ENCODE measurements around the gene RHBDD1.

The RHBDD1 gene

GRCh38 chr2:226791487-226792081 is 44.3 kb upstream of the RHBDD1 start:
- Histone ChIP-seq H3K36me3 (ENCODE audit: low read length) (no peaks in the 10 kb centered on the region), H3K9ac (ENCODE audit: low read length) (peak overlapping the region; percentile 83), H3K4me3 (ENCODE audit: insufficient read depth, low read length, poor library complexity, severe bottlenecking) (peak overlapping the region; percentile 73), H2AFZ (ENCODE audit: low read depth, low read length, severe bottlenecking) (peak overlapping the region; percentile 87), H3K27me3 (ENCODE audit: low read length) (no peaks in the 10 kb centered on the region), H3K9me3 (ENCODE audit: insufficient read depth, low read length) (no peaks in the 10 kb centered on the region), H3K79me2 (ENCODE audit: insufficient read depth, low read length) (peaks cover 54% of the 10 kb centered on the region), H3K27ac (ENCODE audit: low read depth, low read length) (peak overlapping the region; percentile 89), H3F3A (ENCODE audit: insufficient read depth) (peaks cover 35% of the 10 kb centered on the region), H3K4me2 (ENCODE audit: low read depth, low read length, poor library complexity, severe bottlenecking) (peak overlapping the region; percentile 91), H3K9me2 (replicated peaks; ENCODE audit: insufficient read depth, low read length) (no peaks in the 10 kb centered on the region), H4K20me1 (ENCODE audit: low read depth, low read length) (no peaks in the 10 kb centered on the region)
- TF ChIP-seq EZH2phosphoT487 (conservative IDR thresholded peaks at IDR 0.05; ENCODE audit: low read length), result no peak
- TF ChIP-seq CTCF (IDR thresholded peaks at IDR 0.05; ENCODE audit: insufficient read depth, low read length, poor library complexity, severe bottlenecking), result no peak

GRCh38 chr2:226792155-226792881 is 43.5 kb upstream of the RHBDD1 start:
- H3K9me2 ChIP-seq (replicated peaks; ENCODE audit: insufficient read depth, low read length), result no peaks in the 10 kb centered on the region
- H3K9ac ChIP-seq (ENCODE audit: low read length), result peak overlapping the region; percentile 83
- TF ChIP-seq CTCF (IDR thresholded peaks at IDR 0.05; ENCODE audit: insufficient read depth, low read length, poor library complexity, severe bottlenecking) (no peak), EZH2phosphoT487 (conservative IDR thresholded peaks at IDR 0.05; ENCODE audit: low read length) (no peak)
- peaks cover 35% of the 10 kb centered on the region for H3F3A ChIP-seq (ENCODE audit: insufficient read depth)
- peak overlapping the region; percentile 73 for H3K4me3 ChIP-seq (ENCODE audit: insufficient read depth, low read length, poor library complexity, severe bottlenecking)
- H3K79me2 ChIP-seq (ENCODE audit: insufficient read depth, low read length), result peaks cover 61% of the 10 kb centered on the region
- H3K9me3 ChIP-seq (ENCODE audit: insufficient read depth, low read length), result no peaks in the 10 kb centered on the region
- peak overlapping the region; percentile 83 for H2AFZ ChIP-seq (ENCODE audit: low read depth, low read length, severe bottlenecking)
- H3K36me3 ChIP-seq (ENCODE audit: low read length), result no peaks in the 10 kb centered on the region
- H3K27ac ChIP-seq (ENCODE audit: low read depth, low read length), result peak overlapping the region; percentile 89
- H3K27me3 ChIP-seq (ENCODE audit: low read length), result no peaks in the 10 kb centered on the region
- H3K4me2 ChIP-seq (ENCODE audit: low read depth, low read length, poor library complexity, severe bottlenecking), result peak overlapping the region; percentile 91
- no peaks in the 10 kb centered on the region for H4K20me1 ChIP-seq (ENCODE audit: low read depth, low read length)

- no peaks in the 10 kb centered on the region for H3K36me3 ChIP-seq (ENCODE audit: low read length)
- H3K4me3 ChIP-seq (ENCODE audit: insufficient read depth, low read length, poor library complexity, severe bottlenecking), result peak overlapping the region; percentile 73
- H2AFZ ChIP-seq (ENCODE audit: low read depth, low read length, severe bottlenecking), result no peak overlapping the region
- peak overlapping the region; percentile 89 for H3K27ac ChIP-seq (ENCODE audit: low read depth, low read length)
- peak overlapping the region; percentile 91 for H3K4me2 ChIP-seq (ENCODE audit: low read depth, low read length, poor library complexity, severe bottlenecking)
- H3K27me3 ChIP-seq (ENCODE audit: low read length), result no peaks in the 10 kb centered on the region
- TF ChIP-seq CTCF (IDR thresholded peaks at IDR 0.05; ENCODE audit: insufficient read depth, low read length, poor library complexity, severe bottlenecking), result no peak
- no peak for TF ChIP-seq EZH2phosphoT487 (conservative IDR thresholded peaks at IDR 0.05; ENCODE audit: low read length)
- peak overlapping the region; percentile 83 for H3K9ac ChIP-seq (ENCODE audit: low read length)
- no peaks in the 10 kb centered on the region for H4K20me1 ChIP-seq (ENCODE audit: low read depth, low read length)
- no peaks in the 10 kb centered on the region for H3K9me3 ChIP-seq (ENCODE audit: insufficient read depth, low read length)
- peaks cover 71% of the 10 kb centered on the region for H3K79me2 ChIP-seq (ENCODE audit: insufficient read depth, low read length)
- H3F3A ChIP-seq (ENCODE audit: insufficient read depth), result peaks cover 34% of the 10 kb centered on the region
- H3K9me2 ChIP-seq (replicated peaks; ENCODE audit: insufficient read depth, low read length), result no peaks in the 10 kb centered on the region
Observed at GRCh38 chr2:226793646-226794045, 42.2 kb upstream of the RHBDD1 start.

Data from SU-DHL-6 (cell line).